ENCODE measurements around the gene CTRB1.
"Not testable (repeated sequence)": the region's sequence is repeated elsewhere in the genome, so short reads cannot be mapped to it uniquely, and the experiment has no call there.

Gene CTRB1

GRCh38 chr16:75271441-75272096 lies 52.8 kb downstream of the CTRB1 start:
- DNase-seq, result no peak
- Histone ChIP-seq H3K4me3 (ENCODE audit: low read depth, low read length) (no peak overlapping the region), H3K9me3 (ENCODE audit: severe bottlenecking) (no peaks in the 10 kb centered on the region), H3K27me3 (ENCODE audit: insufficient read depth, low read depth, severe bottlenecking) (no peaks in the 10 kb centered on the region), H3K27ac (no peak overlapping the region), H3K36me3 (no peaks in the 10 kb centered on the region)
- TF ChIP-seq CTCF (IDR thresholded peaks at IDR 0.05; ENCODE audit: low read depth, low read length), result no peak

GRCh38 chr16:75272097-75272551 lies 53.3 kb downstream of the CTRB1 start:
- Histone ChIP-seq H3K36me3 (no peaks in the 10 kb centered on the region), H3K27me3 (ENCODE audit: insufficient read depth, low read depth, severe bottlenecking) (no peaks in the 10 kb centered on the region), H3K27ac (no peak overlapping the region), H3K4me3 (ENCODE audit: low read depth, low read length) (no peak overlapping the region), H3K9me3 (ENCODE audit: severe bottlenecking) (no peaks in the 10 kb centered on the region)
- DNase-seq, result no peak
- no peak for TF ChIP-seq CTCF (IDR thresholded peaks at IDR 0.05; ENCODE audit: low read depth, low read length)

GRCh38 chr16:75272629-75273028 lies 53.8 kb downstream of the CTRB1 start:
- not testable (repeated sequence) for H3K4me3 ChIP-seq (ENCODE audit: low read depth, low read length); DNase-seq; H3K27ac ChIP-seq

GRCh38 chr16:75273054-75273925 lies 54.5 kb downstream of the CTRB1 start:
- no peak for TF ChIP-seq CTCF (IDR thresholded peaks at IDR 0.05; ENCODE audit: low read depth, low read length)
- H3K9me3 ChIP-seq (ENCODE audit: severe bottlenecking), result no peaks in the 10 kb centered on the region
- no peak overlapping the region for H3K27ac ChIP-seq
- H3K4me3 ChIP-seq (ENCODE audit: low read depth, low read length), result no peak overlapping the region
- H3K27me3 ChIP-seq (ENCODE audit: insufficient read depth, low read depth, severe bottlenecking), result no peaks in the 10 kb centered on the region
- no peak for DNase-seq
- no peaks in the 10 kb centered on the region for H3K36me3 ChIP-seq

More at GRCh38 chr16:75272629-75273028, 53.8 kb downstream of the CTRB1 start:
- not testable (repeated sequence) for H3K36me3 ChIP-seq; H3K9me3 ChIP-seq (ENCODE audit: severe bottlenecking); H3K27me3 ChIP-seq (ENCODE audit: insufficient read depth, low read depth, severe bottlenecking)
